GM18907 (cell line): ENCODE data around the gene PTPRN2.

Source experiments
- ATAC-seq: cut with Tn5 transposase; IDR thresholded peaks from one replicate; pipeline ENCODE4 v1.9.1; 2021; ENCODE audit warnings: mild to moderate bottlenecking, moderate library complexity; ENCODE audit not compliant: unreplicated experiment

The PTPRN2 gene

GRCh38 chr7:157539521-157539920, 1048.1 kb downstream of the PTPRN2 start:
- no peak for ATAC-seq

- ATAC-seq, result no peak
Observed at GRCh38 chr7:157538735-157539134, 1048.9 kb downstream of the PTPRN2 start.

GRCh38 chr7:157538321-157538720, 1049.3 kb downstream of the PTPRN2 start:
- ATAC-seq, result no peak

- ATAC-seq, result no peak
Observed at GRCh38 chr7:157537056-157537455, 1050.6 kb downstream of the PTPRN2 start.

- ATAC-seq, result no peak
Observed at GRCh38 chr7:157532068-157532467, 1055.6 kb downstream of the PTPRN2 start.

- no peak for ATAC-seq
Observed at GRCh38 chr7:157529768-157530560, 1057.7 kb downstream of the PTPRN2 start.

- ATAC-seq, result no peak
Observed at GRCh38 chr7:157528785-157529341, 1058.8 kb downstream of the PTPRN2 start.

GRCh38 chr7:157527686-157528085, 1059.9 kb downstream of the PTPRN2 start:
- ATAC-seq, result no peak

- ATAC-seq, result no peak
Observed at GRCh38 chr7:157526913-157527634, 1060.5 kb downstream of the PTPRN2 start.

GRCh38 chr7:157526005-157526912, 1061.4 kb downstream of the PTPRN2 start:
- no peak for ATAC-seq

GRCh38 chr7:157525491-157525915, 1062.1 kb downstream of the PTPRN2 start:
- ATAC-seq, result no peak

GRCh38 chr7:157524731-157525130, 1062.9 kb downstream of the PTPRN2 start:
- no peak for ATAC-seq

- ATAC-seq, result no peak
Observed at GRCh38 chr7:157523766-157524421, 1063.7 kb downstream of the PTPRN2 start.

GRCh38 chr7:157523371-157523765, 1064.3 kb downstream of the PTPRN2 start:
- no peak for ATAC-seq

- no peak for ATAC-seq
Observed at GRCh38 chr7:157522954-157523353, 1064.7 kb downstream of the PTPRN2 start.

- no peak for ATAC-seq
Observed at GRCh38 chr7:157522189-157522588, 1065.4 kb downstream of the PTPRN2 start.

- no peak for ATAC-seq
Observed at GRCh38 chr7:157521752-157522151, 1065.9 kb downstream of the PTPRN2 start.

- ATAC-seq, result no peak
Observed at GRCh38 chr7:157521061-157521731, 1066.4 kb downstream of the PTPRN2 start.

- ATAC-seq, result no peak
Observed at GRCh38 chr7:157520249-157520648, 1067.4 kb downstream of the PTPRN2 start.

- ATAC-seq, result no peak
Observed at GRCh38 chr7:157519798-157520244, 1067.8 kb downstream of the PTPRN2 start.
